Natural killer cell (primary cell): ENCODE data around the gene SEC14L5. TPM values are rescaled to one million over a fixed set of nuclear protein-coding genes. Genes with fewer than 3 reads are reported as not detected.

Experiments
- ATAC-seq, 3 donors: fragments of 150-1000 bp in 2 of 3; fragments of 200-7000 bp in 1 of 3; cut with Tn5 transposase; 1 replicate in 1 of 3; 2 replicates in 2 of 3; pipeline ENCODE4 v1.10.0; 2021; ENCODE audit warnings: mild to moderate bottlenecking in 2 of 3, moderate library complexity in 2 of 3
- DNase-seq, 2 donors: peaks; one replicate each; pipeline versions ENCODE4 v3.0.0 to v3.0.0-alpha.2; 2013 to 2021; ENCODE audit warnings: mixed read lengths in 1 of 2
- H3K27ac ChIP-seq: one replicate; pipeline ENCODE4 v1.5.1; 2013; ENCODE audit warnings: mild to moderate bottlenecking, low read length
- H3K27me3 ChIP-seq: one replicate; pipeline ENCODE4 v1.6.1; 2013; ENCODE audit warnings: low read length; ENCODE audit not compliant: control insufficient read depth, insufficient read depth
- H3K36me3 ChIP-seq: one replicate; pipeline ENCODE4 v1.6.1; 2013; ENCODE audit warnings: low read length; ENCODE audit not compliant: control insufficient read depth, insufficient read depth
- H3K4me1 ChIP-seq: one replicate; pipeline ENCODE4 v1.6.1; 2013; ENCODE audit warnings: low read length; ENCODE audit not compliant: control insufficient read depth, insufficient read depth
- H3K4me3 ChIP-seq: one replicate; pipeline ENCODE4 v1.5.1; 2013; ENCODE audit warnings: low read length
- H3K9me3 ChIP-seq: one replicate; pipeline ENCODE4 v1.6.1; 2013; ENCODE audit warnings: low read length; ENCODE audit not compliant: control insufficient read depth, insufficient read depth
- H3K27ac Mint-ChIP-seq, 2 donors: one replicate each; pipeline ENCODE4 v1.8.0; 2022; ENCODE audit warnings: mild to moderate bottlenecking in 2 of 2, mixed read lengths in 2 of 2, moderate library complexity in 1 of 2
- H3K27me3 Mint-ChIP-seq, 2 donors: one replicate each; pipeline ENCODE4 v1.8.0; 2022; ENCODE audit warnings: low read depth in 2 of 2, mixed read lengths in 2 of 2
- H3K36me3 Mint-ChIP-seq: one replicate; pipeline ENCODE4 v1.8.0; 2022; ENCODE audit warnings: mixed read lengths
- H3K4me1 Mint-ChIP-seq, 2 donors: one replicate each; pipeline ENCODE4 v1.8.0; 2022; ENCODE audit warnings: mixed read lengths in 2 of 2
- H3K4me3 Mint-ChIP-seq: one replicate; pipeline ENCODE4 v1.8.0; 2022; ENCODE audit warnings: mild to moderate bottlenecking, moderate library complexity, mixed read lengths
- H3K9me3 Mint-ChIP-seq, 2 donors: one replicate each; pipeline ENCODE4 v1.8.0; 2022; ENCODE audit warnings: mixed read lengths in 2 of 2
- CTCF ChIP-seq: fragments of 200-600 bp; IDR thresholded peaks from one replicate; pipeline ENCODE4 v1.8.0; 2022; ENCODE audit warnings: antibody characterized with exemption
- WGBS: methylation state at CpG from one replicate; pipeline ENCODE4 v1.1.7; 2013; ENCODE audit warnings: missing lambda C conversion rate; ENCODE audit not compliant: insufficient coverage; 5-methylcytosine and 5-hydroxymethylcytosine counted together
- intact Hi-C: fragments of 100-400 bp; cut with micrococcal nuclease; formaldehyde crosslinking; loops from one replicate; pipeline ENCODE4 v1.14.2; 2022
- total RNA-seq, 4 donors: library from RNA; stranded (reverse); fragments of 120-200 nt in 1 of 4; gene quantifications; one replicate each; pipeline versions ENCODE4 v1.2.3 to v1.2.4, GENCODE V29; 2013 to 2022

SEC14L5 gene
- total RNA-seq, 3 donors from 2014 or later (not counting 1 experiment from before 2014, with no cell fraction given): 0.27 to 1.1 (median 0.93) TPM

GRCh38 chr16:4931381-4931780 lies 26.7 kb upstream of the SEC14L5 start:
- no peaks in the 10 kb centered on the region for H3K36me3 ChIP-seq
- H3K27ac Mint-ChIP-seq: no peak overlapping the region
- intact Hi-C loops: no loop called here
- H3K27me3 Mint-ChIP-seq: peaks cover 8 to 20% of the 10 kb centered on the region in 2 donors
- H3K27me3 ChIP-seq: peaks cover 3% of the 10 kb centered on the region
- peaks cover 7% of the 10 kb centered on the region for H3K36me3 Mint-ChIP-seq
- no peak for TF ChIP-seq CTCF
- H3K4me3 ChIP-seq: no peak overlapping the region
- 91% methylated on average over 10 of the region's 11 CpGs for WGBS
- no peak overlapping the region for H3K4me3 Mint-ChIP-seq
- no peak overlapping the region for H3K27ac ChIP-seq
- ATAC-seq (no peak), DNase-seq (no peak)
- H3K4me1 ChIP-seq: peaks cover 5% of the 10 kb centered on the region
- H3K4me1 Mint-ChIP-seq: no peaks in the 10 kb centered on the region
- H3K9me3 ChIP-seq: peaks cover 4% of the 10 kb centered on the region
- H3K9me3 Mint-ChIP-seq: peaks cover 0 to 6% of the 10 kb centered on the region in 2 donors

- DNase-seq (no peak), ATAC-seq (no peak)
- WGBS: 77% methylated on average over 8 of the region's 8 CpGs
- no peaks in the 10 kb centered on the region for H3K9me3 Mint-ChIP-seq
- peaks cover 17 to 34% of the 10 kb centered on the region in 2 donors for H3K27me3 Mint-ChIP-seq
- no peaks in the 10 kb centered on the region for H3K36me3 Mint-ChIP-seq
- Histone ChIP-seq H3K9me3 (no peaks in the 10 kb centered on the region), H3K4me1 (peaks cover 10% of the 10 kb centered on the region), H3K27ac (no peak overlapping the region), H3K4me3 (no peak overlapping the region), H3K36me3 (no peaks in the 10 kb centered on the region), H3K27me3 (peaks cover 10% of the 10 kb centered on the region)
- intact Hi-C loops: no loop called here
- no peak overlapping the region for H3K4me3 Mint-ChIP-seq
- peaks cover 0 to 5% of the 10 kb centered on the region in 2 donors for H3K4me1 Mint-ChIP-seq
- no peak for TF ChIP-seq CTCF
- no peak overlapping the region for H3K27ac Mint-ChIP-seq
Measured at GRCh38 chr16:4933433-4933832, 24.7 kb upstream of the SEC14L5 start.

- intact Hi-C loops: no loop called here
- H3K4me1 Mint-ChIP-seq: peaks cover 0 to 5% of the 10 kb centered on the region in 2 donors
- 92% methylated on average over 15 of the region's 15 CpGs for WGBS
- Histone ChIP-seq H3K4me1 (peaks cover 10% of the 10 kb centered on the region), H3K4me3 (no peak overlapping the region), H3K36me3 (no peaks in the 10 kb centered on the region), H3K27me3 (peaks cover 10% of the 10 kb centered on the region), H3K27ac (no peak overlapping the region), H3K9me3 (no peaks in the 10 kb centered on the region)
- no peaks in the 10 kb centered on the region for H3K9me3 Mint-ChIP-seq
- peaks cover 20 to 34% of the 10 kb centered on the region in 2 donors for H3K27me3 Mint-ChIP-seq
- TF ChIP-seq CTCF: no peak
- H3K4me3 Mint-ChIP-seq: no peak overlapping the region
- no peak overlapping the region for H3K27ac Mint-ChIP-seq
- no peaks in the 10 kb centered on the region for H3K36me3 Mint-ChIP-seq
- no peak for ATAC-seq
- no peak for DNase-seq
Measured at GRCh38 chr16:4933871-4934395, 24.2 kb upstream of the SEC14L5 start.

- H3K9me3 ChIP-seq: no peaks in the 10 kb centered on the region
Measured at GRCh38 chr16:4934591-4934990, 23.5 kb upstream of the SEC14L5 start.

More at GRCh38 chr16:4934591-4934990, 23.5 kb upstream of the SEC14L5 start:
- ATAC-seq: no peak
- 88% methylated on average over 5 of the region's 6 CpGs for WGBS
- peaks cover 10% of the 10 kb centered on the region for H3K27me3 ChIP-seq
- no peaks in the 10 kb centered on the region for H3K9me3 Mint-ChIP-seq
- H3K27ac ChIP-seq: no peak overlapping the region
- H3K4me1 ChIP-seq: peaks cover 10% of the 10 kb centered on the region
- no peak overlapping the region for H3K27ac Mint-ChIP-seq
- DNase-seq: no peak
- no peaks in the 10 kb centered on the region for H3K36me3 Mint-ChIP-seq
- H3K4me3 ChIP-seq: no peak overlapping the region
- H3K4me3 Mint-ChIP-seq: no peak overlapping the region
- no peaks in the 10 kb centered on the region for H3K36me3 ChIP-seq
- intact Hi-C loops: no loop called here
- peaks cover 20 to 30% of the 10 kb centered on the region in 2 donors for H3K27me3 Mint-ChIP-seq
- peaks cover 0 to 5% of the 10 kb centered on the region in 2 donors for H3K4me1 Mint-ChIP-seq
- no peak for TF ChIP-seq CTCF
